ENCODE results near the gene TJP2. TPM values are rescaled to one million over a fixed set of nuclear protein-coding genes. Genes with fewer than 3 reads are reported as not detected.

TJP2 gene
- total and polyA plus RNA-seq, 2 donors (not counting 3 experiments of a cell fraction or from before 2014, with no cell fraction given) = 83.0 to 168 TPM

GRCh38 chr9:69184266-69184665, 10.2 kb downstream of the TJP2 start:
- no TSS peak for BruUV-seq (replicated peaks)
- no peaks in the 10 kb centered on the region for H3K9me3 ChIP-seq (replicated peaks; ENCODE audit: control insufficient read depth, insufficient read depth, low read length)
- no peak overlapping the region for H3K4me3 ChIP-seq (replicated peaks in 1 of 3; ENCODE audit: insufficient read depth in 1 of 3, low read depth in 1 of 3, low read length in 3 of 3)
- H2AFZ ChIP-seq (ENCODE audit: low read depth, low read length) = no peak overlapping the region
- peaks cover 0 to 3% of the 10 kb centered on the region in 2 experiments for H3K36me3 ChIP-seq (ENCODE audit: control insufficient read depth in 2 of 2, extremely low read depth in 1 of 2, insufficient read depth in 2 of 2, low read length in 2 of 2)
- FAIRE-seq (no peak), DNase-seq (ENCODE audit: low read depth, low spot score) (no peak)
- dilution Hi-C loops (cut with MboI; ENCODE audit: extremely low pct_ligation_motif_present, low sequenced_read_pairs) (loop anchor here (10.0 kb wide), 1 partner anchor 119 kb away; no protein-coding TSS in a partner anchor), intact Hi-C loops (cut with micrococcal nuclease) (no loop called here)
- peaks cover 48% of the 10 kb centered on the region for H3K4me1 ChIP-seq (ENCODE audit: control insufficient read depth, extremely low read depth, insufficient read depth, low read length)
- no peak overlapping the region for H3K9ac ChIP-seq (replicated peaks; ENCODE audit: extremely low read depth, insufficient read depth, low read length)
- CTCF ChIA-PET = interaction anchor here (1.0 to 4.7 kb wide), 4 partner anchors 9 to 131 kb away, joined by 4 to 21 read pairs (median 6); no protein-coding TSS in a partner anchor
- H3K9me1 ChIP-seq (replicated peaks; ENCODE audit: control insufficient read depth, extremely low read depth, insufficient read depth, low read length) = no peaks in the 10 kb centered on the region
- no peak overlapping the region for H3K4me2 ChIP-seq (ENCODE audit: insufficient read depth, low read length)
- H3K79me2 ChIP-seq (ENCODE audit: control insufficient read depth, insufficient read depth, low read length) = peaks cover 88% of the 10 kb centered on the region
- H3K27me3 ChIP-seq (ENCODE audit: control insufficient read depth in 2 of 2, insufficient read depth in 2 of 2, low read length in 2 of 2) = no peaks in the 10 kb centered on the region
- POLR2A ChIA-PET = no interaction called here
- TF ChIP-seq JUN (IDR thresholded peaks at IDR 0.05; ENCODE audit: borderline replicate concordance, insufficient read depth, insufficient read length, low read depth) (no peak), GATA2 (IDR thresholded peaks at IDR 0.05; ENCODE audit: insufficient read depth, insufficient read length, low read depth, low read length) (no peak), POLR2AphosphoS5 (IDR thresholded peaks at IDR 0.05; ENCODE audit: insufficient read depth, low read depth, low read length) (no peak), POLR2A (IDR thresholded peaks at IDR 0.05; ENCODE audit: low read depth, low read length) (no peak)
- no peak overlapping the region for H3K27ac ChIP-seq (ENCODE audit: insufficient read depth, low read depth, low read length)
- no peaks in the 10 kb centered on the region for H4K20me1 ChIP-seq (replicated peaks; ENCODE audit: control insufficient read depth, extremely low read depth, insufficient read depth, low read length)

GRCh38 chr9:69186841-69187611, 12.9 kb downstream of the TJP2 start:
- Histone ChIP-seq H3K4me3 (replicated peaks in 1 of 3; ENCODE audit: insufficient read depth in 1 of 3, low read depth in 1 of 3, low read length in 3 of 3) (no peak overlapping the region), H3K79me2 (ENCODE audit: control insufficient read depth, insufficient read depth, low read length) (peaks cover 94% of the 10 kb centered on the region), H3K9me3 (replicated peaks; ENCODE audit: control insufficient read depth, insufficient read depth, low read length) (no peaks in the 10 kb centered on the region), H3K4me2 (ENCODE audit: insufficient read depth, low read length) (peak overlapping the region; percentile 32), H3K27me3 (ENCODE audit: control insufficient read depth in 2 of 2, insufficient read depth in 2 of 2, low read length in 2 of 2) (no peaks in the 10 kb centered on the region), H3K4me1 (ENCODE audit: control insufficient read depth, extremely low read depth, insufficient read depth, low read length) (peaks cover 38% of the 10 kb centered on the region), H3K27ac (ENCODE audit: insufficient read depth, low read depth, low read length) (peak overlapping the region; percentile 49), H3K36me3 (ENCODE audit: control insufficient read depth in 2 of 2, extremely low read depth in 1 of 2, insufficient read depth in 2 of 2, low read length in 2 of 2) (peaks cover 0 to 3% of the 10 kb centered on the region in 2 experiments), H3K9me1 (replicated peaks; ENCODE audit: control insufficient read depth, extremely low read depth, insufficient read depth, low read length) (no peaks in the 10 kb centered on the region), H2AFZ (ENCODE audit: low read depth, low read length) (no peak overlapping the region), H4K20me1 (replicated peaks; ENCODE audit: control insufficient read depth, extremely low read depth, insufficient read depth, low read length) (no peaks in the 10 kb centered on the region), H3K9ac (replicated peaks; ENCODE audit: extremely low read depth, insufficient read depth, low read length) (peak overlapping the region; percentile 37)
- POLR2A ChIA-PET = no interaction called here
- FAIRE-seq (no peak), DNase-seq (ENCODE audit: low read depth, low spot score) (peak; percentile 70)
- TF ChIP-seq MAX (IDR thresholded peaks at IDR 0.05; ENCODE audit: insufficient read depth, insufficient read length) = no peak
- no peak for TF ChIP-seq GATA2 (IDR thresholded peaks at IDR 0.05; ENCODE audit: insufficient read depth, insufficient read length, low read depth, low read length)
- TF ChIP-seq POLR2A (IDR thresholded peaks at IDR 0.05; ENCODE audit: low read depth, low read length) = no peak
- no peak for TF ChIP-seq CTCF (IDR thresholded peaks at IDR 0.05; ENCODE audit: extremely low read depth in 1 of 2, insufficient read depth in 1 of 2, low read depth in 1 of 2, low read length in 2 of 2)
- TF ChIP-seq EZH2 (IDR thresholded peaks at IDR 0.05; ENCODE audit: borderline replicate concordance, low read depth, low read length, severe bottlenecking) = no peak
- no peak for TF ChIP-seq JUN (IDR thresholded peaks at IDR 0.05; ENCODE audit: borderline replicate concordance, insufficient read depth, insufficient read length, low read depth)
- no peak for TF ChIP-seq POLR2AphosphoS5 (IDR thresholded peaks at IDR 0.05; ENCODE audit: insufficient read depth, low read depth, low read length)
- no peak for TF ChIP-seq MYC (IDR thresholded peaks at IDR 0.05; ENCODE audit: low read depth, low read length)
- no peak for TF ChIP-seq FOS (IDR thresholded peaks at IDR 0.05; ENCODE audit: borderline replicate concordance, insufficient read depth, low read length)
- CTCF ChIA-PET = interaction anchor here (0.7 to 4.7 kb wide), 11 partner anchors 8 to 782 kb away, joined by 3 to 21 read pairs (median 3); partner anchors contain the start of genes FXN and TJP2
- dilution Hi-C loops (cut with MboI; ENCODE audit: extremely low pct_ligation_motif_present, low sequenced_read_pairs) (loop anchor here (10.0 kb wide), 1 partner anchor 122 kb away; no protein-coding TSS in a partner anchor), intact Hi-C loops (cut with micrococcal nuclease) (no loop called here)
- no TSS peak for BruUV-seq (replicated peaks)

Measured in endothelial cell of umbilical vein (primary cell).